ENCODE data around the gene ASAP3.

The ASAP3 gene

GRCh38 chr1:23477359-23478144 lies 6.4 kb downstream of the ASAP3 start:
- no peak overlapping the region for H3K4me3 ChIP-seq (ENCODE audit: low read length)
- no peak for TF ChIP-seq ZNF274 (IDR thresholded peaks at IDR 0.05; ENCODE audit: low read depth, low read length)

- TF ChIP-seq ZNF274 (IDR thresholded peaks at IDR 0.05; ENCODE audit: low read depth, low read length): no peak
- H3K4me3 ChIP-seq (ENCODE audit: low read length): no peak overlapping the region
These were observed 8.3 kb downstream of the ASAP3 start for GRCh38 chr1:23475641-23476040.

GRCh38 chr1:23475134-23475628 lies 8.8 kb downstream of the ASAP3 start:
- no peak for TF ChIP-seq ZNF274 (IDR thresholded peaks at IDR 0.05; ENCODE audit: low read depth, low read length)

GRCh38 chr1:23473037-23473800 lies 10.8 kb downstream of the ASAP3 start:
- no peak overlapping the region for H3K4me3 ChIP-seq (ENCODE audit: low read length)
- TF ChIP-seq ZNF274 (IDR thresholded peaks at IDR 0.05; ENCODE audit: low read depth, low read length): no peak

More at GRCh38 chr1:23475134-23475628, 8.8 kb downstream of the ASAP3 start:
- no peak overlapping the region for H3K4me3 ChIP-seq (ENCODE audit: low read length)

- no peak for TF ChIP-seq ZNF274 (IDR thresholded peaks at IDR 0.05; ENCODE audit: low read depth, low read length)
These were observed 11.5 kb downstream of the ASAP3 start for GRCh38 chr1:23472351-23473036.

GRCh38 chr1:23471473-23472075 lies 12.4 kb downstream of the ASAP3 start:
- TF ChIP-seq ZNF274 (IDR thresholded peaks at IDR 0.05; ENCODE audit: low read depth, low read length): no peak

More at GRCh38 chr1:23472351-23473036, 11.5 kb downstream of the ASAP3 start:
- no peak overlapping the region for H3K4me3 ChIP-seq (ENCODE audit: low read length)

GRCh38 chr1:23470282-23471070 lies 13.5 kb downstream of the ASAP3 start:
- no peak overlapping the region for H3K4me3 ChIP-seq (ENCODE audit: low read length)
- no peak for TF ChIP-seq ZNF274 (IDR thresholded peaks at IDR 0.05; ENCODE audit: low read depth, low read length)

More at GRCh38 chr1:23471473-23472075, 12.4 kb downstream of the ASAP3 start:
- H3K4me3 ChIP-seq (ENCODE audit: low read length): no peak overlapping the region

- TF ChIP-seq ZNF274 (IDR thresholded peaks at IDR 0.05; ENCODE audit: low read depth, low read length): no peak
- H3K4me3 ChIP-seq (ENCODE audit: low read length): no peak overlapping the region
These were observed 14.5 kb downstream of the ASAP3 start for GRCh38 chr1:23469372-23469982.

- no peak for TF ChIP-seq ZNF274 (IDR thresholded peaks at IDR 0.05; ENCODE audit: low read depth, low read length)
- H3K4me3 ChIP-seq (ENCODE audit: low read length): no peak overlapping the region
These were observed 17.5 kb downstream of the ASAP3 start for GRCh38 chr1:23466423-23466989.

- no peak for TF ChIP-seq ZNF274 (IDR thresholded peaks at IDR 0.05; ENCODE audit: low read depth, low read length)
- no peak overlapping the region for H3K4me3 ChIP-seq (ENCODE audit: low read length)
These were observed 20.7 kb downstream of the ASAP3 start for GRCh38 chr1:23463286-23463685.

- no peak for TF ChIP-seq ZNF274 (IDR thresholded peaks at IDR 0.05; ENCODE audit: low read depth, low read length)
- no peak overlapping the region for H3K4me3 ChIP-seq (ENCODE audit: low read length)
These were observed 21.2 kb downstream of the ASAP3 start for GRCh38 chr1:23462766-23463165.

GRCh38 chr1:23461050-23461449 lies 22.9 kb downstream of the ASAP3 start:
- no peak overlapping the region for H3K4me3 ChIP-seq (ENCODE audit: low read length)
- no peak for TF ChIP-seq ZNF274 (IDR thresholded peaks at IDR 0.05; ENCODE audit: low read depth, low read length)
